B cell (primary cell): ENCODE data around the gene SIPA1L3. TPM values are rescaled to one million over a fixed set of nuclear protein-coding genes. Genes with fewer than 3 reads are reported as not detected.
A peak's percentile ranks its signal among the peaks of the same experiment; 100 is the strongest.

Experiments
- ATAC-seq: fragments of 200-7000 bp; cut with Tn5 transposase; one replicate; pipeline ENCODE4 v1.10.0; 2021; ENCODE audit warnings: low read depth, mild to moderate bottlenecking, moderate number of reproducible peaks, moderate library complexity
- CTCF ChIA-PET: fragments of 350-600 bp; sonication (Branson Sonifier 250); formaldehyde crosslinking; loops from one replicate; lab custom pipeline; 2021; ENCODE audit warnings: antibody characterized with exemption, inconsistent platforms; lab: Charles Lee
- POLR2A ChIA-PET: fragments of 350-600 bp; sonication (Branson Sonifier 250); formaldehyde crosslinking; loops from one replicate; lab custom pipeline; 2021; ENCODE audit warnings: antibody characterized with exemption; lab: Charles Lee
- DNase-seq: peaks from one replicate; pipeline ENCODE4 v3.0.0; 2013
- H2AFZ ChIP-seq: 2 replicates; pipeline ENCODE4 v1.6.1; 2012; ENCODE audit warnings: mild to moderate bottlenecking, low read depth, low read length; ENCODE audit not compliant: insufficient read depth, poor library complexity, severe bottlenecking
- H3K27ac ChIP-seq, 2 donors: 1 replicate in 1 of 2; 2 replicates in 1 of 2; pipeline ENCODE4 v1.5.1; 2012 to 2013; ENCODE audit warnings: low read length in 2 of 2, mild to moderate bottlenecking in 2 of 2, moderate library complexity in 1 of 2
- H3K27me3 ChIP-seq, 4 experiments: fragments of 200-600 bp in 1 of 4; sonication (generic) in 1 of 4; replicated peaks in 1 of 4; 1 replicate in 2 of 4; 2 replicates in 2 of 4; pipeline versions ENCODE4 v1.6.1 to v1.7.0; 2013 to 2016; ENCODE audit warnings: low read length in 3 of 4, mild to moderate bottlenecking in 2 of 4, mixed read lengths in 1 of 4, moderate library complexity in 1 of 4; ENCODE audit not compliant: insufficient read depth in 4 of 4, control insufficient read depth in 3 of 4; ENCODE audit errors: control extremely low read depth in 1 of 4
- H3K36me3 ChIP-seq, 2 experiments: replicated peaks in 1 of 2; 1 replicate in 1 of 2; 2 replicates in 1 of 2; pipeline versions ENCODE4 v1.6.1 to v1.7.1; 2013; ENCODE audit warnings: low read length in 1 of 2; ENCODE audit not compliant: insufficient read depth in 2 of 2, control insufficient read depth in 1 of 2; ENCODE audit errors: control extremely low read depth in 1 of 2, extremely low read depth in 1 of 2
- H3K4me1 ChIP-seq, 2 donors: fragments of 200-600 bp in 1 of 2; sonication (generic) in 1 of 2; 1 replicate in 1 of 2; 2 replicates in 1 of 2; pipeline versions ENCODE4 v1.5.1 to v1.6.1; 2013 to 2017; ENCODE audit warnings: low read length in 2 of 2; ENCODE audit not compliant: control insufficient read depth in 2 of 2, insufficient read depth in 2 of 2
- H3K4me2 ChIP-seq: replicated peaks from 2 replicates; pipeline ENCODE3; 2012; ENCODE audit warnings: mild to moderate bottlenecking, low read depth, low read length; ENCODE audit not compliant: poor library complexity, severe bottlenecking
- H3K4me3 ChIP-seq, 5 experiments: fragments of 200-600 bp in 1 of 5; sonication (generic) in 1 of 5; 1 replicate in 3 of 5; 2 replicates in 2 of 5; pipeline versions ENCODE4 v1.5.1 to v1.7.0; 2011 to 2016; ENCODE audit warnings: low read length in 4 of 5, mild to moderate bottlenecking in 4 of 5, low read depth in 2 of 5, control low read depth in 1 of 5, moderate library complexity in 1 of 5; ENCODE audit not compliant: insufficient read depth in 1 of 5; ENCODE audit errors: control extremely low read depth in 1 of 5, extremely low read depth in 1 of 5
- H3K79me2 ChIP-seq: fragments of 200-600 bp; sonication (generic); one replicate; pipeline ENCODE4 v1.6.0; 2016; ENCODE audit warnings: low read length; ENCODE audit not compliant: control insufficient read depth, insufficient read depth
- H3K9ac ChIP-seq: fragments of 200-600 bp; sonication (generic); 2 replicates; pipeline ENCODE4 v1.6.1; 2017; ENCODE audit warnings: mild to moderate bottlenecking, low read length, moderate library complexity
- H3K9me3 ChIP-seq, 3 donors: one replicate each; pipeline versions ENCODE4 v1.6.1 to v1.7.1; 2013; ENCODE audit warnings: low read length in 2 of 3; ENCODE audit not compliant: control insufficient read depth in 2 of 3, insufficient read depth in 1 of 3; ENCODE audit errors: control extremely low read depth in 1 of 3
- H4K20me1 ChIP-seq: 2 replicates; pipeline ENCODE4 v1.6.0; 2012; ENCODE audit warnings: mild to moderate bottlenecking, low read length; ENCODE audit not compliant: insufficient read depth, control insufficient read depth, poor library complexity, severe bottlenecking
- H3K27ac Mint-ChIP-seq: one replicate; pipeline ENCODE4 v1.8.0; 2021; ENCODE audit warnings: mixed read lengths
- H3K27me3 Mint-ChIP-seq: one replicate; pipeline ENCODE4 v1.8.0; 2021; ENCODE audit warnings: mixed read lengths
- H3K4me1 Mint-ChIP-seq: one replicate; pipeline ENCODE4 v1.8.0; 2021; ENCODE audit warnings: mixed read lengths
- H3K4me3 Mint-ChIP-seq: one replicate; pipeline ENCODE4 v1.8.0; 2021; ENCODE audit warnings: mixed read lengths
- H3K9me3 Mint-ChIP-seq: one replicate; pipeline ENCODE4 v1.8.0; 2022; ENCODE audit warnings: mixed read lengths; ENCODE audit not compliant: insufficient read depth
- CTCF ChIP-seq: fragments of 200-600 bp; IDR thresholded peaks from one replicate; pipeline ENCODE4 v1.8.0; 2022; ENCODE audit warnings: antibody characterized with exemption, mild to moderate bottlenecking
- EZH2 ChIP-seq: IDR thresholded peaks from 2 replicates; pipeline ENCODE4 v1.6.1; 2012; ENCODE audit warnings: borderline replicate concordance, low read depth, mild to moderate bottlenecking, moderate library complexity, low read length; ENCODE audit not compliant: insufficient read depth, poor library complexity, severe bottlenecking
- WGBS: methylation state at CpG from one replicate; pipeline ENCODE4 v1.1.5; 2013; ENCODE audit warnings: missing lambda C conversion rate; ENCODE audit not compliant: insufficient coverage; 5-methylcytosine and 5-hydroxymethylcytosine counted together
- intact Hi-C: fragments of 100-400 bp; cut with micrococcal nuclease; formaldehyde crosslinking; loops from one replicate; pipeline ENCODE4 v1.10.0; 2022
- polyA plus RNA-seq: library from polyadenylated mRNA; depleted of rRNA; stranded (reverse); fragments of >200 nt; gene quantifications from 2 replicates; pipeline ENCODE4 v1.2.3, GENCODE V29; 2012
- total RNA-seq, 2 donors: library from RNA; stranded (reverse); fragments of 120-200 nt in 1 of 2; gene quantifications; 1 replicate in 1 of 2; 2 replicates in 1 of 2; pipeline versions ENCODE4 v1.2.3 to v1.2.4, GENCODE V29; 2013 to 2022

SIPA1L3 gene
- total and polyA plus RNA-seq, 2 donors (not counting 1 experiment from before 2014, with no cell fraction given): 48.3 to 295 TPM

GRCh38 chr19:37928527-37929286 lies 21.7 kb downstream of the SIPA1L3 start:
- Mint-ChIP-seq H3K27ac (peak overlapping the region; percentile 95), H3K9me3 (no peaks in the 10 kb centered on the region), H3K4me1 (peaks cover 84% of the 10 kb centered on the region), H3K27me3 (no peaks in the 10 kb centered on the region), H3K4me3 (peak overlapping the region; percentile 82)
- intact Hi-C loops: loop anchor here (1.0 to 2.0 kb wide), 7 partner anchors 17 to 120 kb away; partner anchors contain the start of gene SIPA1L3
- ATAC-seq (peak; percentile 83), DNase-seq (peak; percentile 91)
- peaks cover 89 to 97% of the 10 kb centered on the region in 2 donors for H3K4me1 ChIP-seq
- TF ChIP-seq CTCF (no peak), EZH2 (no peak)
- H3K4me3 ChIP-seq: peak overlapping the region in 4 of 5 experiments; percentile 20 to 54 (median 44)
- H3K9ac ChIP-seq: peak overlapping the region; percentile 44
- CTCF ChIA-PET: interaction anchor here (0.6 to 3.5 kb wide), 13 partner anchors 8 to 166 kb away, joined by 3 to 31 read pairs (median 5); partner anchors contain the start of genes SIPA1L3 and WDR87
- peaks cover 97% of the 10 kb centered on the region for H3K79me2 ChIP-seq
- WGBS: 17% methylated on average over 4 of the region's 5 CpGs
- H3K27me3 ChIP-seq: no peaks in the 10 kb centered on the region
- peak overlapping the region; percentile 26 for H2AFZ ChIP-seq
- POLR2A ChIA-PET: interaction anchor here (0.7 to 3.9 kb wide), 14 partner anchors 11 to 120 kb away, joined by 3 to 46 read pairs (median 5); partner anchors contain the start of genes SIPA1L3 and WDR87
- H3K27ac ChIP-seq: peak overlapping the region; percentile 85 to 89
- H3K9me3 ChIP-seq: peaks cover 0 to 8% (median 0%) of the 10 kb centered on the region in 3 donors
- no peaks in the 10 kb centered on the region for H4K20me1 ChIP-seq
- peaks cover 0 to 12% of the 10 kb centered on the region in 2 experiments for H3K36me3 ChIP-seq
- peak overlapping the region; percentile 63 for H3K4me2 ChIP-seq
